Glomerular endothelial cell (primary cell): ENCODE results near the gene IGSF1. TPM values are rescaled to one million over a fixed set of nuclear protein-coding genes. Genes with fewer than 3 reads are reported as not detected.
"Not testable (repeated sequence)": the region's sequence is repeated elsewhere in the genome, so short reads cannot be mapped to it uniquely, and the experiment has no call there.

ENCODE experiments used
- DNase-seq: peaks from one replicate; pipeline ENCODE4 v3.0.0-alpha.2; 2011; ENCODE audit warnings: low read depth, low spot score; ENCODE audit errors: extremely low read depth
- total RNA-seq: library from RNA; depleted of rRNA; stranded (reverse); fragments of >200 nt; gene quantifications from 2 replicates; pipeline ENCODE4 v1.2.3, GENCODE V29; 2015

IGSF1 gene
- total RNA-seq, 1 donor from 2014 or later, result 0.70 TPM

GRCh38 chrX:131277543-131278136 is 11.5 kb downstream of the IGSF1 start:
- DNase-seq, result no peak

GRCh38 chrX:131273011-131273410 is 16.1 kb downstream of the IGSF1 start:
- DNase-seq, result no peak

- no peak for DNase-seq
Observed at GRCh38 chrX:131271826-131272225, 17.3 kb downstream of the IGSF1 start.

GRCh38 chrX:131271274-131271673 is 17.8 kb downstream of the IGSF1 start:
- no peak for DNase-seq

GRCh38 chrX:131270080-131270479 is 19.0 kb downstream of the IGSF1 start:
- DNase-seq, result no peak

GRCh38 chrX:131264665-131265064 is 24.4 kb downstream of the IGSF1 start:
- DNase-seq, result no peak

GRCh38 chrX:131264053-131264452 is 25.1 kb downstream of the IGSF1 start:
- DNase-seq, result no peak

- no peak for DNase-seq
Observed at GRCh38 chrX:131262738-131263679, 26.1 kb downstream of the IGSF1 start.

- no peak for DNase-seq
Observed at GRCh38 chrX:131262200-131262599, 26.9 kb downstream of the IGSF1 start.

GRCh38 chrX:131257367-131257766 is 31.7 kb downstream of the IGSF1 start:
- no peak for DNase-seq

GRCh38 chrX:131250984-131251738 is 37.9 kb downstream of the IGSF1 start:
- not testable (repeated sequence) for DNase-seq

- DNase-seq, result no peak
Observed at GRCh38 chrX:131239057-131239456, 50.0 kb downstream of the IGSF1 start.

GRCh38 chrX:131237363-131237762 is 51.7 kb downstream of the IGSF1 start:
- DNase-seq, result no peak

- DNase-seq, result no peak
Observed at GRCh38 chrX:131235768-131236545, 53.1 kb downstream of the IGSF1 start.

- DNase-seq, result no peak
Observed at GRCh38 chrX:131227608-131228007, 61.5 kb downstream of the IGSF1 start.

GRCh38 chrX:131226591-131226990 is 62.5 kb downstream of the IGSF1 start:
- DNase-seq, result no peak

GRCh38 chrX:131225078-131225477 is 64.0 kb downstream of the IGSF1 start:
- no peak for DNase-seq
